HG02623 (cell line): ENCODE results near the gene EMC6.

ENCODE experiments used
- ATAC-seq: cut with Tn5 transposase; IDR thresholded peaks from one replicate; pipeline ENCODE4 v1.9.1; 2021; ENCODE audit warnings: moderate library complexity; ENCODE audit not compliant: unreplicated experiment

The EMC6 gene

GRCh38 chr17:3668279-3669084 is at the start of gene EMC6, which contains the start of gene TAX1BP3:
Gene EMC6 (plus strand): TSS chr17:3668812. CDS start chr17:3669147, 335 bp downstream.
Gene TAX1BP3 (minus strand): TSS chr17:3668578. CDS start chr17:3668526, 52 bp downstream.
- ATAC-seq, result peak; percentile 78

GRCh38 chr17:3621146-3621720 is 47.4 kb upstream of the EMC6 start:
- no peak for ATAC-seq

- ATAC-seq, result no peak
Measured at GRCh38 chr17:3622977-3623594, 45.5 kb upstream of the EMC6 start.

DNA sequence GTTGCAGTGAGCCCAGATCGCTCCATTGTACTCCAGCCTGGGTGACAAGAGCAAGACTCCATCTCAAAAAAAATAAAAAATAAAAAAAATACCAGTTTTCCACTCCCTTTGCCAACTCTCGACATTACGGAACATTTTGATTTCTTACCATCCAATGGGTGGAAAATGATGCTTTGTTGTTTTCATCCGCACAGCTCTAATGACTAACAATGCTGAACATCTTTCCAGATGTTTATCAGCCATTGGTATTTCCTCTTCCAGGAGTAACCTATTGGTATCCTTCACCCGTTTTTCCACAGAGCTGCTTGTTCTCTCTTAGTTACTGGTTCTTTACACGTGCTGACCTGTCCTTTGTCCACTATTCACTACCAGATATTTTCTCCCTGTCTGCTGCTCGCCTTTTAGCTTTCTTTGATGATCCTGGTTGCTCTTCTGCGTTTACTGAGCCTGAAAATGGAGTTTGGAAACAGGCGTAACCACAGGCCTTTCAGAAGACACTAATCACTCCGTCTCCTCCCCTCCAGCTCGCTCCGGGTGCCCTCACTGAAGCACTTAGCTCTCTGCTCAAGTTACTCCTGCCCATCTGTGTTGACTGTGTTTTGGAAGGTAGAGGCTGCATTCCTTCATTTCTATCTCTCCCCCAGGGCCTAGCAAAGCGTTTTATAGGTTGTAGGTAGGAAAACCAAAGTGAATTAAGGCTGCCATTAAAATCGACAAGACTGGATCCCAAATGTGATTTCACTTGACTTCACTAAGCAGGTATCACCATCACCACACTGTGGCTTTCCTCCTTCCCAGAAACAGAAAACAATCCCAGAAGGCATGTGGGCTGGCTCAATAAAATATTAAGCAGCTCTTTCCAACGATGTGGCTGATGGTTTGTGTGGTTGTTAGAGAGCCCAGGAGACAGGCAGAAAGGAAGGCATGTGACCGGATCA is 41.5 kb upstream of the EMC6 start:
- no peak for ATAC-seq

- no peak for ATAC-seq
Measured at GRCh38 chr17:3627769-3628167, 40.8 kb upstream of the EMC6 start.

GRCh38 chr17:3630781-3631180 is 37.8 kb upstream of the EMC6 start:
- ATAC-seq, result no peak

DNA sequence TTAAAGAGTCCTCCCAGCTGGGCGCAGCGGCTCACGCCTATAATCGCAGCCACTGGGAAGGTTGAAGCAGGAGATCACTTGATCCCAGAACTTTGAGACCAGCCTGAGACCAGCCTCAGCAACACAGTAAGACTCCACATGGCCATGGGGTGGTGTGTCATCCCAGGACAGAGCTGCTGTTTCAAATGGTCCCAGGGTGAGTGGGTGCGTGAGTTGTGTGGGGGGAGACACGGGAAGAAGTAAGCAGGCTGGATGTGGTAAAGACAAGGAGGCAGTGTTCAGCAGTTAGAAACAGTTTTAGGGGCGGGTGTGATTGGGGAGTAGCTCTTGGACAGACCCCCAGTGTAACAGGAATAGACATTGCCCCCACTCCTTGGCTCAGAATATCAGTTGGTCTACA is 36.3 kb upstream of the EMC6 start:
- no peak for ATAC-seq

DNA sequence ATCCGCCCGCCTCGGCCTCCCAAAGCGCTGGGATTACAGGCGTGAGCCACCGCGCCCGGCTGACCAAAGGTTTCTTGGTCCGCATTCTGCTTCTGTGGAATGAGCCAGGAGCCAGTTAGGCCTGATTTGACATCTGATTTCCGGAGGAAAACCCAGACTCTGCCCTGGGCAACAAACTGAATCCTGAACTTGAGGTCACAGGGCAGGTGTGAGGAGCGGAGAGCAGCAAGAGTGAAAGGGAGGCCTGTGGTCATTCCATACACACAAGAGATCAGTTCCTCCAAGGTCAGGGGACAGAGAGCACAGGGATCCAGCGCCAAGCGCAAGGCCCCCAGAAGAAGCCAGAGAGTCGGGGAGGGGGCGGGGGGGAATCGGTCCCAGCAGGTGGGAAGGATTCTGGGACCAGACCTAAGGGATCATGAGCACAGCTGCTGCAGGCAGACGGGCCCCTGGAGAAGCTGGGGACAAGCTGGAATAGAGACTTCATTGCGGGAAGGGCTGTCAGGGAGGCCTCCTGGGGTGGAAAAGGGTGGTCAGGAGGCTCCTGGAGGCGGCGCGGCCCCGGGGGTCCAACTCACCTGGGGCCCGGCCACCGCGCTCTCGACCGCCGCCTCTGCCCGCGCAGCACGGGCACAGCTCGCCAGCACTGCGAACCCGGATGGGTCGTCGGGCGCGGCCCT is 33.0 kb upstream of the EMC6 start:
- ATAC-seq, result no peak

GRCh38 chr17:3636154-3636907 is 32.3 kb upstream of the EMC6 start, which contains the start of the genes CTNS and SHPK:
Gene CTNS (plus strand): TSS chr17:3636760. CDS start chr17:3640207, 3,447 bp downstream.
Gene SHPK (minus strand): TSS chr17:3636250. CDS start chr17:3636219, 31 bp downstream.
- peak; percentile 95 for ATAC-seq

- peak; percentile 0 for ATAC-seq
Measured at GRCh38 chr17:3636908-3637373, 31.7 kb upstream of the EMC6 start.

DNA sequence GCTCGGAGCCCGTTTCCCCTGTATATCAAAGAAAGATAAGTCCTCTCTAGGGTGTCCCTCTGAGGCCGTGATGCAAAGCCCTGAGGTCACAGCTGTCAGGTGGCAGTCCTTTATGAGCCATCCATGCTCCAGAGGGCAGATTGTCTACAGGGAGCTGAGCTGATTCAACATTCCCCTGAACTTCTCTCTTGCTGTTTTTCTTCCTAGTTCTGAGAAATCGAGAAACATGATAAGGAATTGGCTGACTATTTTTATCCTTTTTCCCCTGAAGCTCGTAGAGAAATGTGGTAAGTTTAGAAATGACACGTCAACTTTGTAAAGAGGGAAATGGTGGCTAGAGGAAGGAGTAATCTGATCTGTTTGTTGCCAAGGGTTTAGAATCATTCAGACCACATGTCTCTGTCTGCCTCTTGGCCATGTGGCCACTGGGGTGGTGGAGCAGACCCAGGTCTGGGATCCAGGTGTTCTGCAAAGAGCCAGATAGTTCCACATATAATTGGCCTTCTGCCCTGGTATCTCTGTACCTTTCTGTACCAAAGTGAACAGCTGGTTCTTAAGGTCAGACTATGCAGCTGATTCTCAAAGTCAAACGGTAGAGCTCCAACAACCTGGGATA is 28.5 kb upstream of the EMC6 start:
- ATAC-seq, result no peak

- ATAC-seq, result no peak
Measured at GRCh38 chr17:3641014-3641413, 27.6 kb upstream of the EMC6 start.

- no peak for ATAC-seq
Measured at GRCh38 chr17:3641717-3642486, 26.7 kb upstream of the EMC6 start.

DNA sequence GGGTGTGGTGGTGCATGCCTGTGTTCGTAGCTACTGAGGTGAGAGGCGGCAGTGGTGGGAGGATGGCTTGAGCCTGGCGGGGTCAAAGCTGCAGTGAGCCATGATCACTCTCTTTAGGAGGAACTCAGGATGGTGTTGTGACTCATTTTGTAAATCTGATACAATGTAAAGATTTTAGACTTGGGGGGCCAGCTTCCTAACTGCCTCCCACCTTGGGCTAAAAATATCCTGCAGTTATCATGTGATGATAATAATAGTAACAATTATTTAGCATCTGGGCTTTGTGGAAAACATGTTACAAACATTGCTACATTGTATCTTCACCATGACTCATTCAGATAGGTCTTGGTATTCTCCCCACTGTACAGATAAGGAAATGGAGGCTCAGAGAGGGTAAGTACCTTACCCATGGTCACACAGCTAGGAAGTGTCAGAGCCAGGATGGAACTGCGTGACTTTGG is 24.7 kb upstream of the EMC6 start:
- no peak for ATAC-seq

- ATAC-seq, result no peak
Measured at GRCh38 chr17:3645310-3645709, 23.3 kb upstream of the EMC6 start.

GRCh38 chr17:3647251-3647650 is 21.4 kb upstream of the EMC6 start:
- ATAC-seq, result no peak

DNA sequence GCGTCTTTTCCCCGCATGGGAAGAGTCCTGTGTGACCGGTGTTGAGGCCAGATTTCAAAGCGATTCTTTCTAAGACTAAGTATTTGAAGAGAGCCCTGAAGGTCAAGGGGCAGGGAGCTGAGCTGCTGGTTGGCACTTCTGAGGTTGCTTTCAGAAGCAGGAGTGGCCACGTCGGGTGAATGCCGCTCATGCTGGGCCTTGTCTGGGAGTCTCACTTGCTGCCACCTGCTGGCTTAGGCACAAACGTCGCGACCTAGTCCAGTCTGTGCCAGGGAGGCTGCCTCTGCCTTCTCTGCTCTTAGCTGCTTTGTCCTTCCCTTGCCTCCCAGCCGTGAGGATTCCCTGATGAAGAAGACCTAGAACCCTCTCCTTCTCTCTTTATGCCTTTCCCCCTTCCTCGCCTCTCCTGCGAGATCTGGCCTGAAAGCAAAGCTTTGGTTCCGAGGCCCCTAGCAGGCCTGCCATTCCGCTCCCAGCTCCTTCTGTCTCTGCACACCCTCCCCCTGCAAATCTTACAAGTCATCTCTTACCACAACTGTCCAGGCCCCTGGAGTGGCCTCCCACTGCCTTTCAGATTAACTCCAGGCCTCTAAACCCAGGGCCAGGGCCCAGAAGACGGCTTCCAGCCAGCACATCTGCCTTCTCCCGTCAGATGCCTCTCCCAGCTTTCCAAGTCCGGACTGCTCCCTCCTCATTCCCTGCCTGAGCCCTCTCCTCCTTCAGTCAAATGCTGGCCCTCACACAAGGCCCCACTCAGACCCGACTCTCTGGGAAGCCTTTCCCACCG is 20.6 kb upstream of the EMC6 start:
- no peak for ATAC-seq
